Panc1 (cell line): Measurements from ENCODE around the gene GLG1. TPM values are rescaled to one million over a fixed set of nuclear protein-coding genes. Genes with fewer than 3 reads are reported as not detected.

Experiments
- ATAC-seq: fragments of 200-7000 bp; cut with Tn5 transposase; 2 replicates; pipeline ENCODE4 v1.9.1; 2020; ENCODE audit warnings: mild to moderate bottlenecking, moderate library complexity
- BruUV-seq: library from RNA; stranded (reverse); fragments of 400-500 nt; replicated peaks from 2 replicates; lab custom pipeline; 2021; lab: Mats Ljungman, UMichigan
- CTCF ChIA-PET: fragments of 300-600 bp; sonication (Branson Sonifier 250); formaldehyde crosslinking; loops from one replicate; lab custom pipeline; 2022; ENCODE audit warnings: antibody characterized with exemption; lab: Charles Lee
- POLR2A ChIA-PET: fragments of 300-600 bp; sonication (Branson Sonifier 250); formaldehyde crosslinking; loops from one replicate; lab custom pipeline; 2022; ENCODE audit warnings: antibody characterized with exemption; lab: Charles Lee
- DNase-seq: peaks from one replicate; pipeline ENCODE4 v3.0.0-alpha.2; 2010; ENCODE audit warnings: low read depth, low spot score
- H3K27ac ChIP-seq: 2 replicates; pipeline ENCODE4 v1.5.1; 2011; ENCODE audit warnings: mild to moderate bottlenecking, low read length, inconsistent platforms
- H3K27me3 ChIP-seq: fragments of 200-500 bp; sonication (Bioruptor generic); 2 replicates; pipeline ENCODE4 v1.6.0; 2014; ENCODE audit warnings: low read length, inconsistent platforms; ENCODE audit not compliant: control insufficient read depth, insufficient read depth
- H3K36me3 ChIP-seq: fragments of 200-500 bp; sonication (Bioruptor generic); 2 replicates; pipeline ENCODE4 v1.5.1; 2014; ENCODE audit warnings: inconsistent platforms, mild to moderate bottlenecking, low read length, moderate library complexity; ENCODE audit not compliant: control insufficient read depth, insufficient read depth
- H3K4me1 ChIP-seq: 2 replicates; pipeline ENCODE4 v1.5.1; 2011; ENCODE audit warnings: inconsistent platforms, mild to moderate bottlenecking, low read length, moderate library complexity; ENCODE audit not compliant: control insufficient read depth, insufficient read depth
- H3K4me3 ChIP-seq, 2 experiments: 2 replicates each; pipeline ENCODE4 v1.5.1; 2011 to 2012; ENCODE audit warnings: low read depth in 2 of 2, low read length in 2 of 2, mild to moderate bottlenecking in 2 of 2, inconsistent platforms in 1 of 2, moderate library complexity in 1 of 2
- H3K9me3 ChIP-seq: fragments of 200-500 bp; sonication (Bioruptor generic); 2 replicates; pipeline ENCODE4 v1.5.1; 2014; ENCODE audit warnings: low read depth, mild to moderate bottlenecking, inconsistent platforms, low read length, moderate library complexity; ENCODE audit not compliant: control insufficient read depth, insufficient read depth
- POLR2AphosphoS5 ChIP-seq: IDR thresholded peaks from 2 replicates; pipeline ENCODE4 v1.6.1; 2012; ENCODE audit warnings: mild to moderate bottlenecking, low read depth, low read length, moderate library complexity
- SIN3A ChIP-seq: IDR thresholded peaks from 2 replicates; pipeline ENCODE4 v1.6.1; 2012; ENCODE audit warnings: low read depth, mild to moderate bottlenecking, low read length, moderate library complexity, borderline replicate concordance; ENCODE audit not compliant: insufficient read depth
- TCF7L2 ChIP-seq: IDR thresholded peaks from 2 replicates; pipeline ENCODE4 v1.6.1; 2011; ENCODE audit warnings: mild to moderate bottlenecking, low read depth, low read length, inconsistent platforms
- in situ Hi-C: cut with HindIII; loops from 2 replicates; pipeline ENCODE4 v1.10.0; 2016; ENCODE audit warnings: low sequenced_read_pairs, low pct_unique_long_range_greater_than_20kb
- intact Hi-C: fragments of 100-400 bp; cut with micrococcal nuclease; formaldehyde crosslinking; loops from one replicate; pipeline ENCODE4 v1.10.0; 2022; ENCODE audit not compliant: unreplicated experiment
- total RNA-seq: library from RNA; stranded (reverse); gene quantifications from one replicate; pipeline ENCODE4 v1.2.1, GENCODE V29; 2021; ENCODE audit not compliant: unreplicated experiment
- TF ChIP-seq, protein P1 (sequence below): fragments of 450-650 bp; IDR thresholded peaks from 2 replicates; pipeline ENCODE4 v1.5.1; 2017; ENCODE audit warnings: mild to moderate bottlenecking
- TF ChIP-seq, protein P2 (sequence below), 2 experiments: IDR thresholded peaks; 2 replicates each; pipeline ENCODE4 v1.6.1; 2011 to 2012; ENCODE audit warnings: low read depth in 2 of 2, control low read depth in 1 of 2, low read length in 1 of 2, mild to moderate bottlenecking in 1 of 2, moderate library complexity in 1 of 2; ENCODE audit not compliant: insufficient read depth in 1 of 2

Gene GLG1
- total RNA-seq, 1 experiment from 2014 or later: 75.9 TPM

DNA sequence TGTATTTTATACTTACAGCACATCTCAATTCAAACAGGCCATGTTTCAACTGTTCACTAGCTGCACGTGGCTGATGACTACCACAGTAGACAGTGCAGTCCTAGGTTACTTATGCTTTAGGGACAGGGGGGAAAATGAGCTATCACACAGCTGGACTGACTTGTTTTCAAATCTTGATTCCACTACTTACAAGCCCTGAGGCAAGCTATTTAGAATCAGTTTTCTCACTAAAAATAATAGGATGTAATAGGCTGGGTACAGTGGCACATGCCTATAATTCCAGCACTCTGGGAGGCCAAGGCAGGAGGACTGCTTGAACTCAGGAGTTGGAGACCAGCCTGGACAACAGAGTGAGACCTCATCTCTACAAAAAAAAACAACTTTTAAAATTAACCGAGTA is 10.3 kb downstream of the GLG1 start:
- in situ Hi-C loops: no loop called here
- BruUV-seq: no TSS peak
- H3K36me3 ChIP-seq: no peaks in the 10 kb centered on the region
- peaks cover 6% of the 10 kb centered on the region; the same call in 1 of the 2 replicates for H3K4me1 ChIP-seq
- ChIA-PET CTCF (no interaction called here), POLR2A (no interaction called here)
- no peaks in the 10 kb centered on the region for H3K9me3 ChIP-seq
- H3K27me3 ChIP-seq: no peaks in the 10 kb centered on the region
- ATAC-seq: no peak
- no peak overlapping the region for H3K4me3 ChIP-seq
- no peak for DNase-seq
- intact Hi-C loops: no loop called here
- TF ChIP-seq POLR2AphosphoS5: no peak
- TF ChIP-seq, protein P1, sequence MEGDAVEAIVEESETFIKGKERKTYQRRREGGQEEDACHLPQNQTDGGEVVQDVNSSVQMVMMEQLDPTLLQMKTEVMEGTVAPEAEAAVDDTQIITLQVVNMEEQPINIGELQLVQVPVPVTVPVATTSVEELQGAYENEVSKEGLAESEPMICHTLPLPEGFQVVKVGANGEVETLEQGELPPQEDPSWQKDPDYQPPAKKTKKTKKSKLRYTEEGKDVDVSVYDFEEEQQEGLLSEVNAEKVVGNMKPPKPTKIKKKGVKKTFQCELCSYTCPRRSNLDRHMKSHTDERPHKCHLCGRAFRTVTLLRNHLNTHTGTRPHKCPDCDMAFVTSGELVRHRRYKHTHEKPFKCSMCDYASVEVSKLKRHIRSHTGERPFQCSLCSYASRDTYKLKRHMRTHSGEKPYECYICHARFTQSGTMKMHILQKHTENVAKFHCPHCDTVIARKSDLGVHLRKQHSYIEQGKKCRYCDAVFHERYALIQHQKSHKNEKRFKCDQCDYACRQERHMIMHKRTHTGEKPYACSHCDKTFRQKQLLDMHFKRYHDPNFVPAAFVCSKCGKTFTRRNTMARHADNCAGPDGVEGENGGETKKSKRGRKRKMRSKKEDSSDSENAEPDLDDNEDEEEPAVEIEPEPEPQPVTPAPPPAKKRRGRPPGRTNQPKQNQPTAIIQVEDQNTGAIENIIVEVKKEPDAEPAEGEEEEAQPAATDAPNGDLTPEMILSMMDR: no peak
- TF ChIP-seq, protein P2, sequence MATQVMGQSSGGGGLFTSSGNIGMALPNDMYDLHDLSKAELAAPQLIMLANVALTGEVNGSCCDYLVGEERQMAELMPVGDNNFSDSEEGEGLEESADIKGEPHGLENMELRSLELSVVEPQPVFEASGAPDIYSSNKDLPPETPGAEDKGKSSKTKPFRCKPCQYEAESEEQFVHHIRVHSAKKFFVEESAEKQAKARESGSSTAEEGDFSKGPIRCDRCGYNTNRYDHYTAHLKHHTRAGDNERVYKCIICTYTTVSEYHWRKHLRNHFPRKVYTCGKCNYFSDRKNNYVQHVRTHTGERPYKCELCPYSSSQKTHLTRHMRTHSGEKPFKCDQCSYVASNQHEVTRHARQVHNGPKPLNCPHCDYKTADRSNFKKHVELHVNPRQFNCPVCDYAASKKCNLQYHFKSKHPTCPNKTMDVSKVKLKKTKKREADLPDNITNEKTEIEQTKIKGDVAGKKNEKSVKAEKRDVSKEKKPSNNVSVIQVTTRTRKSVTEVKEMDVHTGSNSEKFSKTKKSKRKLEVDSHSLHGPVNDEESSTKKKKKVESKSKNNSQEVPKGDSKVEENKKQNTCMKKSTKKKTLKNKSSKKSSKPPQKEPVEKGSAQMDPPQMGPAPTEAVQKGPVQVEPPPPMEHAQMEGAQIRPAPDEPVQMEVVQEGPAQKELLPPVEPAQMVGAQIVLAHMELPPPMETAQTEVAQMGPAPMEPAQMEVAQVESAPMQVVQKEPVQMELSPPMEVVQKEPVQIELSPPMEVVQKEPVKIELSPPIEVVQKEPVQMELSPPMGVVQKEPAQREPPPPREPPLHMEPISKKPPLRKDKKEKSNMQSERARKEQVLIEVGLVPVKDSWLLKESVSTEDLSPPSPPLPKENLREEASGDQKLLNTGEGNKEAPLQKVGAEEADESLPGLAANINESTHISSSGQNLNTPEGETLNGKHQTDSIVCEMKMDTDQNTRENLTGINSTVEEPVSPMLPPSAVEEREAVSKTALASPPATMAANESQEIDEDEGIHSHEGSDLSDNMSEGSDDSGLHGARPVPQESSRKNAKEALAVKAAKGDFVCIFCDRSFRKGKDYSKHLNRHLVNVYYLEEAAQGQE (IDR thresholded peaks at IDR 0.05; ENCODE audit: insufficient read depth in 1 of 2, low read depth in 2 of 2, low read length in 1 of 2): no peak
- TF ChIP-seq TCF7L2: no peak
- no peak for TF ChIP-seq SIN3A
- H3K27ac ChIP-seq: no peak overlapping the region

DNA sequence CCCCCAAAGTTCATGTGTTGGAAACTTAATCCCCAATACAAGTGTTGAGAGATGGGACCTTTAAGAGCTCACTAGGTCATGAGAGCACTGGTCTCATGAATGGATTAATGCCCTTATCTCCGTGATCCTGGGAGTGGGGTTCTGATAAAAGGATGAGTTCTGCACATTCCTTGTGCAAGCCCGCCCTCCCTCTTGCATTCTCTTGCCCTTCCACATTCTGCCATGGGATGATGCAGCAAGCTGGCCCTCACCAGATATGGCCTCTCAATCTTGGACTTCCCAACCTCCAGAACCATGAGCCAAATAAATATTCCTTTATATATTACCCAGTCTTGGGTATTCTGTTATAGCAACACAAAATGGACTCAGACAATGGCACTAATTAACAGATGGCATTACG is 14.1 kb downstream of the GLG1 start:
- ATAC-seq (no peak), DNase-seq (no peak)
- no peak overlapping the region for H3K27ac ChIP-seq
- H3K9me3 ChIP-seq: no peaks in the 10 kb centered on the region
- ChIA-PET CTCF (no interaction called here), POLR2A (no interaction called here)
- no peaks in the 10 kb centered on the region for H3K27me3 ChIP-seq
- intact Hi-C loops (no loop called here), in situ Hi-C loops (no loop called here)
- H3K4me3 ChIP-seq: no peak overlapping the region
- H3K36me3 ChIP-seq: no peaks in the 10 kb centered on the region
- peaks cover 9% of the 10 kb centered on the region for H3K4me1 ChIP-seq
- TSS peak; percentile 19 for BruUV-seq
- TF ChIP-seq POLR2AphosphoS5 (no peak), TCF7L2 (no peak), SIN3A (no peak)
- TF ChIP-seq, protein P1: no peak
- TF ChIP-seq, protein P2 (IDR thresholded peaks at IDR 0.05; ENCODE audit: insufficient read depth in 1 of 2, low read depth in 2 of 2, low read length in 1 of 2): no peak
